ENCODE measurements around the gene KANSL1. TPM values are rescaled to one million over a fixed set of nuclear protein-coding genes. Genes with fewer than 3 reads are reported as not detected.

The KANSL1 gene
- total RNA-seq, 2 donors from 2014 or later, result 60.0 to 72.3 TPM

DNA sequence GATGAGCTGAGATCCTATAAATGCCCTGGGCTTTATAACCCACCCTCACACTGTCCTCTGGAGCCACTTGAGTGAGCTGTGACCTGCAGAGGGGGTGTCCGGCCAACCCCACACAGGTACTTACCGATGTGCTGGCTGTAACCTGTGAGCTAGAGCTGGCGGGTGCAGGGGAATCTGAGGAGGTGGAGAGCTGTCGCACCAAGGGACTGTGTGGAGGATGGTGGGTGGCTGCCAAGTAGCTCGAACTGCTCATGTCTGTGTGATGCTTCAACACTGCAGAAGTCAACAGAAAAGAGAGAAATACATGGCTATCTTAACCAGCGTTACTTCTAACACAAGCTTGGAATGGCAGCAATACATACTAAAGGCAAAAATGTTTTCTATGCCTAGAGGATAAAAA, 154.8 kb downstream of the KANSL1 start:
- intact Hi-C loops (cut with DNase I), result no loop called here
- Histone ChIP-seq H3K36me3 (peaks cover 35% of the 10 kb centered on the region), H3K4me1 (no peaks in the 10 kb centered on the region)

DNA sequence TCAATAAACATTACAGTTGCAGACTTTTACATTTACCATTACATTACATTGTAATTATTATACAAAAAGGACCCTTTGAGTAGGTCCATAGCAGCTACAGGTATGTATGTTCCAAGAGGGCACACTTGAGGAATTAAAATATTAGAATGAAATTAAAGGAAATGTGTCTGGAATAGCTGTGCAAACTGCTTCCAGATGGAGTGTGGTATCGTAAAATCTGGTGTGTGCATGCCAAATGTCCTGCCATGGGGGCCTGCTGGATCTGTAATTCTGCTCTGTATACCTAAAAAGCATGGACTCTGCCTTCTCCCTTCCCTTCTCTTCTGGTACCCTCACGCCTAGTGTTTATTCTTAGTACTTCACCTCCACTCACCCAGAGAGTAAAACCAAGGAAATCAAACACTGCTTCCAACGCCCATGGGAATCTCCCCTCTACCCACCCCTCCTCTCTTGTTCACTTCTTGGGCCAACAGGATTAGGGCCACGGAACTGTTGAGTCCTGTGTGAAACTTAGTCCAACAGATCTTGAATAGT, 155.4 kb downstream of the KANSL1 start:
- TF ChIP-seq, protein P1, sequence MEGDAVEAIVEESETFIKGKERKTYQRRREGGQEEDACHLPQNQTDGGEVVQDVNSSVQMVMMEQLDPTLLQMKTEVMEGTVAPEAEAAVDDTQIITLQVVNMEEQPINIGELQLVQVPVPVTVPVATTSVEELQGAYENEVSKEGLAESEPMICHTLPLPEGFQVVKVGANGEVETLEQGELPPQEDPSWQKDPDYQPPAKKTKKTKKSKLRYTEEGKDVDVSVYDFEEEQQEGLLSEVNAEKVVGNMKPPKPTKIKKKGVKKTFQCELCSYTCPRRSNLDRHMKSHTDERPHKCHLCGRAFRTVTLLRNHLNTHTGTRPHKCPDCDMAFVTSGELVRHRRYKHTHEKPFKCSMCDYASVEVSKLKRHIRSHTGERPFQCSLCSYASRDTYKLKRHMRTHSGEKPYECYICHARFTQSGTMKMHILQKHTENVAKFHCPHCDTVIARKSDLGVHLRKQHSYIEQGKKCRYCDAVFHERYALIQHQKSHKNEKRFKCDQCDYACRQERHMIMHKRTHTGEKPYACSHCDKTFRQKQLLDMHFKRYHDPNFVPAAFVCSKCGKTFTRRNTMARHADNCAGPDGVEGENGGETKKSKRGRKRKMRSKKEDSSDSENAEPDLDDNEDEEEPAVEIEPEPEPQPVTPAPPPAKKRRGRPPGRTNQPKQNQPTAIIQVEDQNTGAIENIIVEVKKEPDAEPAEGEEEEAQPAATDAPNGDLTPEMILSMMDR (IDR thresholded peaks at IDR 0.05), result no peak
- intact Hi-C loops (cut with DNase I), result no loop called here
- Histone ChIP-seq H3K27ac (no peak overlapping the region), H3K4me1 (no peaks in the 10 kb centered on the region), H3K27me3 (no peaks in the 10 kb centered on the region), H3K9ac (ENCODE audit: low read depth in 2 of 2, low read length in 2 of 2) (no peak overlapping the region), H3K4me3 (no peak overlapping the region), H3K36me3 (peaks cover 36% of the 10 kb centered on the region), H3K9me3 (no peaks in the 10 kb centered on the region)
- DNase-seq, result no peak

More for the DNA sequence above, 154.8 kb downstream of the KANSL1 start:
- no peaks in the 10 kb centered on the region for H3K9me3 ChIP-seq
- H3K9ac ChIP-seq (ENCODE audit: low read depth in 2 of 2, low read length in 2 of 2), result no peak overlapping the region
- no peaks in the 10 kb centered on the region for H3K27me3 ChIP-seq
- TF ChIP-seq, protein P1 (IDR thresholded peaks at IDR 0.05), result no peak
- no peak overlapping the region for H3K4me3 ChIP-seq
- H3K27ac ChIP-seq, result no peak overlapping the region
- DNase-seq, result no peak

- H3K4me3 ChIP-seq, result no peak overlapping the region
- H3K9ac ChIP-seq (ENCODE audit: low read depth in 2 of 2, low read length in 2 of 2), result no peak overlapping the region
- peaks cover 36% of the 10 kb centered on the region for H3K36me3 ChIP-seq
- no peaks in the 10 kb centered on the region for H3K27me3 ChIP-seq
- intact Hi-C loops (cut with DNase I), result no loop called here
- H3K9me3 ChIP-seq, result no peaks in the 10 kb centered on the region
- no peak for DNase-seq
- TF ChIP-seq, protein P1 (IDR thresholded peaks at IDR 0.05), result no peak
- H3K27ac ChIP-seq, result no peak overlapping the region
- no peaks in the 10 kb centered on the region for H3K4me1 ChIP-seq
Measured at GRCh38 chr17:46036491-46036890, 156.7 kb downstream of the KANSL1 start.

DNA sequence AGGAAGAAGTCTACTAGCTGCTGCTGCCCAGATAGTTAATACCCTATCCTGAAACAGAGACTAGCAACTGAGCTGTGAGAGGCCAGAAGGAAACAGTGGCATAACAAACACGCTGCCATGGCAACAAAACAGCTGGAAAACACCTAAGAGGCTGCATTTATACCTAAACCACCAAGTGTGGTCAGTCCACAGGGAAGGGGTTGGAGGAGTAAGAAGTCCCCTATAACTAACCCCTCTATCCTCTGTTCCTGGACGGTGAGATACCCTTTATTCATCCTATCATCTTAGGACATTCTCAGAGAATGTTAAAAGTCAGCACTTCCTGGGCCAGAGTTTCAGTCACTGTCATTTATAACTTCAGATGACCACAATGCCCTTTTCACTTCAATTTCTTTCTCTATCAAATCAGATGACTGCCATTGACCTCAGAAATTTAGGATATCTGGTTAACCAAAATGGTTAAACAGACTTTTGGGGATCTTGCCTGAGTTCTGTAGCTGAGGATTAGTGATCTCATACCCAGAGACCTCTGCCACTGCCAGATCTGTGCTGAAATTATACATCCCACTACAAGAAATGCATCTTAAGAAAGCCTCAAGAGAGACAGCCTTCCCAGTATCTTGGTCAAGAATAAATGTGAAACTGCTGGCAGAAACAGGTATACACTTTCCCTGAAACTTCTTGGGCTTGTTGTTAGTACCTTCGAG, 158.0 kb downstream of the KANSL1 start:
- Histone ChIP-seq H3K27me3 (no peaks in the 10 kb centered on the region), H3K9ac (ENCODE audit: low read depth in 2 of 2, low read length in 2 of 2) (no peak overlapping the region), H3K27ac (no peak overlapping the region), H3K9me3 (no peaks in the 10 kb centered on the region), H3K4me3 (no peak overlapping the region), H3K36me3 (peaks cover 46% of the 10 kb centered on the region), H3K4me1 (no peaks in the 10 kb centered on the region)
- intact Hi-C loops (cut with DNase I), result no loop called here
- no peak for DNase-seq
- TF ChIP-seq, protein P1 (IDR thresholded peaks at IDR 0.05), result no peak

DNA sequence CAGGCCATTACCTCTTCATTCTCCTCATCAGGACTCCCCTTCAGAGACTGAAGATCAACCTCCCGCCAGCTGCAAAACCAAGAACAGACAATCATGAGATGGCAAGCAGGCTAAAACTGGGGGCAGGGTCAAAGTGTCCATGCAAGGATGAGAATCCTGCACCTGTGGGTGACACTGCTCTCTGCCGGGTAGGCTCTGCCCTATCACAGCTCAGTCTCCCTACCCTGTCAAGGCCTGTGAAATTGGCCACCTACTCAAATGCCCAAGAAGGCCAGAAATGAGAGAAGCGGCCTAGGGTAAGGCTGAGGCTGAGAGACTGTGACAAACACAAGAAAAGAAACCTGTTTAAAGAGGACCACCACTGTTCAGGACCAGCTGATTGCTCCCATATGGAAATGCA, 159.8 kb downstream of the KANSL1 start:
- intact Hi-C loops (cut with DNase I), result no loop called here
- Histone ChIP-seq H3K9ac (ENCODE audit: low read depth in 2 of 2, low read length in 2 of 2) (no peak overlapping the region), H3K27ac (no peak overlapping the region), H3K4me1 (no peaks in the 10 kb centered on the region), H3K27me3 (no peaks in the 10 kb centered on the region), H3K9me3 (no peaks in the 10 kb centered on the region), H3K4me3 (no peak overlapping the region), H3K36me3 (peaks cover 37% of the 10 kb centered on the region)
- TF ChIP-seq, protein P1 (IDR thresholded peaks at IDR 0.05), result no peak
- DNase-seq, result no peak
